B cell (primary cell): ENCODE data around the gene TTC9. TPM values are rescaled to one million over a fixed set of nuclear protein-coding genes. Genes with fewer than 3 reads are reported as not detected.
A peak's percentile ranks its signal among the peaks of the same experiment; 100 is the strongest.

Experiments used
- ATAC-seq: fragments of 200-7000 bp; cut with Tn5 transposase; one replicate; pipeline ENCODE4 v1.10.0; 2021; ENCODE audit warnings: low read depth, mild to moderate bottlenecking, moderate number of reproducible peaks, moderate library complexity
- CTCF ChIA-PET: fragments of 350-600 bp; sonication (Branson Sonifier 250); formaldehyde crosslinking; loops from one replicate; lab custom pipeline; 2021; ENCODE audit warnings: antibody characterized with exemption, inconsistent platforms; lab: Charles Lee
- POLR2A ChIA-PET: fragments of 350-600 bp; sonication (Branson Sonifier 250); formaldehyde crosslinking; loops from one replicate; lab custom pipeline; 2021; ENCODE audit warnings: antibody characterized with exemption; lab: Charles Lee
- DNase-seq: peaks from one replicate; pipeline ENCODE4 v3.0.0; 2013
- H2AFZ ChIP-seq: 2 replicates; pipeline ENCODE4 v1.6.1; 2012; ENCODE audit warnings: mild to moderate bottlenecking, low read depth, low read length; ENCODE audit not compliant: insufficient read depth, poor library complexity, severe bottlenecking
- H3K27ac ChIP-seq, 2 donors: 1 replicate in 1 of 2; 2 replicates in 1 of 2; pipeline ENCODE4 v1.5.1; 2012 to 2013; ENCODE audit warnings: low read length in 2 of 2, mild to moderate bottlenecking in 2 of 2, moderate library complexity in 1 of 2
- H3K27me3 ChIP-seq, 4 experiments: fragments of 200-600 bp in 1 of 4; sonication (generic) in 1 of 4; replicated peaks in 1 of 4; 1 replicate in 2 of 4; 2 replicates in 2 of 4; pipeline versions ENCODE4 v1.6.1 to v1.7.0; 2013 to 2016; ENCODE audit warnings: low read length in 3 of 4, mild to moderate bottlenecking in 2 of 4, mixed read lengths in 1 of 4, moderate library complexity in 1 of 4; ENCODE audit not compliant: insufficient read depth in 4 of 4, control insufficient read depth in 3 of 4; ENCODE audit errors: control extremely low read depth in 1 of 4
- H3K36me3 ChIP-seq, 2 experiments: replicated peaks in 1 of 2; 1 replicate in 1 of 2; 2 replicates in 1 of 2; pipeline versions ENCODE4 v1.6.1 to v1.7.1; 2013; ENCODE audit warnings: low read length in 1 of 2; ENCODE audit not compliant: insufficient read depth in 2 of 2, control insufficient read depth in 1 of 2; ENCODE audit errors: control extremely low read depth in 1 of 2, extremely low read depth in 1 of 2
- H3K4me1 ChIP-seq, 2 donors: fragments of 200-600 bp in 1 of 2; sonication (generic) in 1 of 2; 1 replicate in 1 of 2; 2 replicates in 1 of 2; pipeline versions ENCODE4 v1.5.1 to v1.6.1; 2013 to 2017; ENCODE audit warnings: low read length in 2 of 2; ENCODE audit not compliant: control insufficient read depth in 2 of 2, insufficient read depth in 2 of 2
- H3K4me2 ChIP-seq: replicated peaks from 2 replicates; pipeline ENCODE3; 2012; ENCODE audit warnings: mild to moderate bottlenecking, low read depth, low read length; ENCODE audit not compliant: poor library complexity, severe bottlenecking
- H3K4me3 ChIP-seq, 5 experiments: fragments of 200-600 bp in 1 of 5; sonication (generic) in 1 of 5; 1 replicate in 3 of 5; 2 replicates in 2 of 5; pipeline versions ENCODE4 v1.5.1 to v1.7.0; 2011 to 2016; ENCODE audit warnings: low read length in 4 of 5, mild to moderate bottlenecking in 4 of 5, low read depth in 2 of 5, control low read depth in 1 of 5, moderate library complexity in 1 of 5; ENCODE audit not compliant: insufficient read depth in 1 of 5; ENCODE audit errors: control extremely low read depth in 1 of 5, extremely low read depth in 1 of 5
- H3K79me2 ChIP-seq: fragments of 200-600 bp; sonication (generic); one replicate; pipeline ENCODE4 v1.6.0; 2016; ENCODE audit warnings: low read length; ENCODE audit not compliant: control insufficient read depth, insufficient read depth
- H3K9ac ChIP-seq: fragments of 200-600 bp; sonication (generic); 2 replicates; pipeline ENCODE4 v1.6.1; 2017; ENCODE audit warnings: mild to moderate bottlenecking, low read length, moderate library complexity
- H3K9me3 ChIP-seq, 3 donors: one replicate each; pipeline versions ENCODE4 v1.6.1 to v1.7.1; 2013; ENCODE audit warnings: low read length in 2 of 3; ENCODE audit not compliant: control insufficient read depth in 2 of 3, insufficient read depth in 1 of 3; ENCODE audit errors: control extremely low read depth in 1 of 3
- H4K20me1 ChIP-seq: 2 replicates; pipeline ENCODE4 v1.6.0; 2012; ENCODE audit warnings: mild to moderate bottlenecking, low read length; ENCODE audit not compliant: insufficient read depth, control insufficient read depth, poor library complexity, severe bottlenecking
- H3K27ac Mint-ChIP-seq: one replicate; pipeline ENCODE4 v1.8.0; 2021; ENCODE audit warnings: mixed read lengths
- H3K27me3 Mint-ChIP-seq: one replicate; pipeline ENCODE4 v1.8.0; 2021; ENCODE audit warnings: mixed read lengths
- H3K4me1 Mint-ChIP-seq: one replicate; pipeline ENCODE4 v1.8.0; 2021; ENCODE audit warnings: mixed read lengths
- H3K4me3 Mint-ChIP-seq: one replicate; pipeline ENCODE4 v1.8.0; 2021; ENCODE audit warnings: mixed read lengths
- H3K9me3 Mint-ChIP-seq: one replicate; pipeline ENCODE4 v1.8.0; 2022; ENCODE audit warnings: mixed read lengths; ENCODE audit not compliant: insufficient read depth
- CTCF ChIP-seq: fragments of 200-600 bp; IDR thresholded peaks from one replicate; pipeline ENCODE4 v1.8.0; 2022; ENCODE audit warnings: antibody characterized with exemption, mild to moderate bottlenecking
- EZH2 ChIP-seq: IDR thresholded peaks from 2 replicates; pipeline ENCODE4 v1.6.1; 2012; ENCODE audit warnings: borderline replicate concordance, low read depth, mild to moderate bottlenecking, moderate library complexity, low read length; ENCODE audit not compliant: insufficient read depth, poor library complexity, severe bottlenecking
- WGBS: methylation state at CpG from one replicate; pipeline ENCODE4 v1.1.5; 2013; ENCODE audit warnings: missing lambda C conversion rate; ENCODE audit not compliant: insufficient coverage; 5-methylcytosine and 5-hydroxymethylcytosine counted together
- intact Hi-C: fragments of 100-400 bp; cut with micrococcal nuclease; formaldehyde crosslinking; loops from one replicate; pipeline ENCODE4 v1.10.0; 2022
- polyA plus RNA-seq: library from polyadenylated mRNA; depleted of rRNA; stranded (reverse); fragments of >200 nt; gene quantifications from 2 replicates; pipeline ENCODE4 v1.2.3, GENCODE V29; 2012
- total RNA-seq, 2 donors: library from RNA; stranded (reverse); fragments of 120-200 nt in 1 of 2; gene quantifications; 1 replicate in 1 of 2; 2 replicates in 1 of 2; pipeline versions ENCODE4 v1.2.3 to v1.2.4, GENCODE V29; 2013 to 2022

TTC9 gene
- total and polyA plus RNA-seq, 2 donors (not counting 1 experiment from before 2014, with no cell fraction given) = 15.3 to 16.3 TPM

- ChIA-PET CTCF (interaction anchor here (1.7 to 2.5 kb wide), 2 partner anchors 114 to 219 kb away, joined by 4 to 12 read pairs; no protein-coding TSS in a partner anchor), POLR2A (interaction anchor here (0.7 to 1.0 kb wide), 2 partner anchors 44 to 114 kb away, joined by 3 to 4 read pairs; no protein-coding TSS in a partner anchor)
- Histone ChIP-seq H3K36me3 (peaks cover 0 to 27% of the 10 kb centered on the region in 2 experiments), H3K4me3 (peak overlapping the region in 1 of 5 experiments; percentile 100), H3K27ac (no peak overlapping the region), H3K9me3 (no peaks in the 10 kb centered on the region), H3K79me2 (peaks cover 59% of the 10 kb centered on the region), H3K4me2 (peak overlapping the region; percentile 90), H2AFZ (no peak overlapping the region), H4K20me1 (peaks cover 45% of the 10 kb centered on the region), H3K9ac (peak overlapping the region; percentile 100), H3K27me3 (no peaks in the 10 kb centered on the region), H3K4me1 (peaks cover 25 to 26% of the 10 kb centered on the region in 2 donors)
- ATAC-seq = no peak
- TF ChIP-seq CTCF = no peak
- no peak for TF ChIP-seq EZH2
- no peak for DNase-seq
- intact Hi-C loops = no loop called here
- Mint-ChIP-seq H3K9me3 (no peaks in the 10 kb centered on the region), H3K4me3 (peak overlapping the region; percentile 99), H3K27ac (no peak overlapping the region), H3K27me3 (no peaks in the 10 kb centered on the region), H3K4me1 (peaks cover 27% of the 10 kb centered on the region)
- 55% methylated on average over 1 of the region's 1 CpG for WGBS
These were observed 42.4 kb upstream of the TTC9 start for GRCh38 chr14:70599345-70599744.
